Keratinocyte (primary cell): ENCODE results near the gene PDS5B. TPM values are rescaled to one million over a fixed set of nuclear protein-coding genes. Genes with fewer than 3 reads are reported as not detected.

Experiments used
- DNase-seq: peaks from one replicate; pipeline ENCODE4 v3.0.0-alpha.2; 2011; ENCODE audit warnings: low read depth, missing footprints, low spot score
- FAIRE-seq: peaks from 2 replicates; lab custom pipeline; 2011; peaks lifted over from hg19 to GRCh38; lab: Jason Lieb, UNC
- H2AFZ ChIP-seq: 2 replicates; pipeline ENCODE4 v1.6.0; 2012; ENCODE audit warnings: low read length, control low read depth, inconsistent platforms; ENCODE audit not compliant: control insufficient read depth
- H3K27ac ChIP-seq: 2 replicates; pipeline ENCODE4 v1.5.1; 2011; ENCODE audit warnings: low read length; ENCODE audit not compliant: control insufficient read depth, insufficient read depth
- H3K27me3 ChIP-seq: 3 replicates; pipeline ENCODE4 v1.6.0; 2011; ENCODE audit warnings: low read length; ENCODE audit not compliant: control insufficient read depth, insufficient read depth; ENCODE audit errors: extremely low read depth
- H3K36me3 ChIP-seq, 2 experiments: 2 replicates in 1 of 2; 3 replicates in 1 of 2; pipeline ENCODE4 v1.5.1; 2011; ENCODE audit warnings: low read length in 2 of 2, mild to moderate bottlenecking in 1 of 2; ENCODE audit not compliant: control insufficient read depth in 2 of 2, insufficient read depth in 2 of 2; ENCODE audit errors: extremely low read depth in 1 of 2
- H3K4me1 ChIP-seq: 3 replicates; pipeline ENCODE4 v1.5.1; 2011; ENCODE audit warnings: low read length; ENCODE audit not compliant: control insufficient read depth, insufficient read depth; ENCODE audit errors: extremely low read depth
- H3K4me2 ChIP-seq: 3 replicates; pipeline ENCODE4 v1.6.0; 2011; ENCODE audit warnings: low read depth, low read length; ENCODE audit not compliant: control insufficient read depth, insufficient read depth; ENCODE audit errors: extremely low read depth
- H3K4me3 ChIP-seq, 3 experiments: fragments of 200-600 bp in 1 of 3; sonication (generic) in 1 of 3; 2 replicates in 2 of 3; 3 replicates in 1 of 3; pipeline ENCODE4 v1.5.1; 2011 to 2016; ENCODE audit warnings: low read length in 3 of 3, mild to moderate bottlenecking in 3 of 3, control low read depth in 2 of 3, inconsistent platforms in 1 of 3, low read depth in 1 of 3, mixed read lengths in 1 of 3, mixed run types in 1 of 3, moderate library complexity in 1 of 3; ENCODE audit not compliant: control insufficient read depth in 2 of 3, insufficient read depth in 2 of 3; ENCODE audit errors: extremely low read depth in 1 of 3
- H3K79me2 ChIP-seq: 2 replicates; pipeline ENCODE4 v1.6.0; 2012; ENCODE audit warnings: low read length; ENCODE audit not compliant: control insufficient read depth, insufficient read depth
- H3K9ac ChIP-seq: 3 replicates; pipeline ENCODE4 v1.6.0; 2011; ENCODE audit warnings: low read length; ENCODE audit not compliant: control insufficient read depth, insufficient read depth; ENCODE audit errors: extremely low read depth
- H3K9me1 ChIP-seq: 3 replicates; pipeline ENCODE4 v1.6.0; 2011; ENCODE audit warnings: low read length; ENCODE audit not compliant: control insufficient read depth, insufficient read depth; ENCODE audit errors: extremely low read depth
- H3K9me3 ChIP-seq: 2 replicates; pipeline ENCODE4 v1.5.1; 2012; ENCODE audit warnings: low read depth, low read length; ENCODE audit not compliant: control insufficient read depth
- H4K20me1 ChIP-seq: 3 replicates; pipeline ENCODE4 v1.6.0; 2011; ENCODE audit warnings: low read length; ENCODE audit not compliant: control insufficient read depth, insufficient read depth; ENCODE audit errors: extremely low read depth
- EZH2 ChIP-seq: IDR thresholded peaks from one replicate; pipeline ENCODE4 v1.6.1; 2012; ENCODE audit warnings: inconsistent platforms, mild to moderate bottlenecking, low read length, moderate library complexity
- dilution Hi-C: fragments of 300-500 bp; cut with MboI; formaldehyde crosslinking; loops from one replicate; pipeline ENCODE4 v1.7.0; 2020; ENCODE audit warnings: low sequenced_read_pairs; ENCODE audit not compliant: extremely low pct_ligation_motif_present
- polyA plus RNA-seq, 5 experiments: library from polyadenylated mRNA; depleted of rRNA in 3 of 5; stranded (reverse) in 3 of 5; stranded (forward) in 1 of 5; unstranded in 1 of 5; fragments of >200 nt; gene quantifications; 1 replicate in 1 of 5; 2 replicates in 3 of 5; 3 replicates in 1 of 5; pipeline versions ENCODE4 v1.2.1 to v1.2.3, GENCODE V29; 2011 to 2012; ENCODE audit warnings: missing spikeins in 2 of 5, low read depth in 1 of 5, low replicate concordance in 1 of 5
- TF ChIP-seq, protein P1 (sequence below), 3 experiments: IDR thresholded peaks in 1 of 3; conservative IDR thresholded peaks in 1 of 3; optimal IDR thresholded peaks in 1 of 3; 2 replicates in 2 of 3; 3 replicates in 1 of 3; pipeline versions ENCODE3 to v1.5.1; 2011; ENCODE audit warnings: low read length in 3 of 3, mild to moderate bottlenecking in 3 of 3, moderate library complexity in 2 of 3, control low read depth in 1 of 3, inconsistent platforms in 1 of 3; ENCODE audit not compliant: insufficient read depth in 2 of 3; ENCODE audit errors: extremely low read depth in 1 of 3

The PDS5B gene
- polyA plus RNA-seq, 1 donor (not counting 4 experiments of a cell fraction or from before 2014, with no cell fraction given), result 6.9 TPM

DNA sequence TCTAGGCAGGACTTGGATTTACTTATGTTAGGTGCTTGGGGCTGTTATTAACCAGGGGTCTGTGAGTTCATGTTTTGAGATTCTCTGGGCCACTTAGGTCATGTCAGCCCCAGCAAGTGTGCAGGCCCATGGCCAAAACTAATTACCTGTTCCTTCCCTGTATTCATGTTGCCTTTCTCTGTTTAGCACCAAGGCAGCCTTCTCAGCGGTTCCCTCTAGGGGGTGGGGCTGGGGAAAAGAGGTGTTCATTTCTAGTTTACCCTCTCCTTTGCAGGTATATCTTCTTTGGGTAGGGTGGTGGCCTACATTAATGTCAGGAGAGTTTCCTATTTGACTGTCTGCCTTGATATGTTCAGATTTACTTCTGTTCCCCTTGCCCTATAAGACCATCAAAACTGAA lies 61.7 kb downstream of the PDS5B start:
- no peaks in the 10 kb centered on the region for H3K4me1 ChIP-seq
- H2AFZ ChIP-seq, result no peak overlapping the region
- no peaks in the 10 kb centered on the region for H3K9me3 ChIP-seq
- TF ChIP-seq, protein P1, sequence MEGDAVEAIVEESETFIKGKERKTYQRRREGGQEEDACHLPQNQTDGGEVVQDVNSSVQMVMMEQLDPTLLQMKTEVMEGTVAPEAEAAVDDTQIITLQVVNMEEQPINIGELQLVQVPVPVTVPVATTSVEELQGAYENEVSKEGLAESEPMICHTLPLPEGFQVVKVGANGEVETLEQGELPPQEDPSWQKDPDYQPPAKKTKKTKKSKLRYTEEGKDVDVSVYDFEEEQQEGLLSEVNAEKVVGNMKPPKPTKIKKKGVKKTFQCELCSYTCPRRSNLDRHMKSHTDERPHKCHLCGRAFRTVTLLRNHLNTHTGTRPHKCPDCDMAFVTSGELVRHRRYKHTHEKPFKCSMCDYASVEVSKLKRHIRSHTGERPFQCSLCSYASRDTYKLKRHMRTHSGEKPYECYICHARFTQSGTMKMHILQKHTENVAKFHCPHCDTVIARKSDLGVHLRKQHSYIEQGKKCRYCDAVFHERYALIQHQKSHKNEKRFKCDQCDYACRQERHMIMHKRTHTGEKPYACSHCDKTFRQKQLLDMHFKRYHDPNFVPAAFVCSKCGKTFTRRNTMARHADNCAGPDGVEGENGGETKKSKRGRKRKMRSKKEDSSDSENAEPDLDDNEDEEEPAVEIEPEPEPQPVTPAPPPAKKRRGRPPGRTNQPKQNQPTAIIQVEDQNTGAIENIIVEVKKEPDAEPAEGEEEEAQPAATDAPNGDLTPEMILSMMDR (optimal IDR thresholded peaks at IDR 0.05 in 1 of 3, IDR thresholded peaks at IDR 0.05 in 1 of 3, conservative IDR thresholded peaks at IDR 0.05 in 1 of 3; ENCODE audit: extremely low read depth in 1 of 3, insufficient read depth in 2 of 3, low read length in 3 of 3), result no peak
- TF ChIP-seq EZH2, result no peak
- H3K27ac ChIP-seq, result no peak overlapping the region
- no peak overlapping the region for H3K4me3 ChIP-seq
- H3K36me3 ChIP-seq, result no peaks in the 10 kb centered on the region
- H3K79me2 ChIP-seq, result peaks cover 48% of the 10 kb centered on the region
- DNase-seq (no peak), FAIRE-seq (no peak)
- dilution Hi-C loops, result no loop called here
- no peaks in the 10 kb centered on the region for H3K9me1 ChIP-seq
- H4K20me1 ChIP-seq, result peaks cover 4% of the 10 kb centered on the region
- H3K9ac ChIP-seq, result no peak overlapping the region
- H3K4me2 ChIP-seq, result no peak overlapping the region
- H3K27me3 ChIP-seq, result no peaks in the 10 kb centered on the region

DNA sequence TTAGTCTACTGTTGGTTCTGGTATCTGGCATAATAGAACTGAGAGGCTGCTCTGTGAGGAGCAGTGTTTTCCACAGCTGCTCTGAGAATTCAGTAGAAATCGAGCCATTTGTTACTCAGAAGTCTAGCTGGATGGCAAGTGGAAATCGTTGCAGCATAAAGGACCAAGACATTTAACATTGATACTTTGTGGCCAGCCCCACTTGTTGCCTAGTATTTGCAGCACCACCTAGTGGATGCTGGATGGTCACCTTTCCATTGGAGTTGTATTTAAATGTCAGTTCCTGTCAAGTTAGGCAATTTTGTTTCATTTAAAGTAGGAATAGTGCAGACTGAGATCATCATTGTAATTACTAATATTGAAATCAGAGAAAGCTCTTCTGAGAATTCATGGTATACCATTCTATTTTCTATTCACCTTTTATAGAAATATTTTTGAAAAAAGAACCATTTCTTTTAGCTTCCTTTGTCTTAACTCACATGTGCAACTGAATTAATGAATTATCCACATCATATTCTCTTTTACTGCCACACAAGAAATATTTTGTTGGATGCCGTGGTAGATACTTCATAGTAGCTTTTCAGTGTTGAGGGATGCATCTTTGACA lies 64.6 kb downstream of the PDS5B start:
- Histone ChIP-seq H3K27me3 (no peaks in the 10 kb centered on the region), H3K4me3 (no peak overlapping the region), H4K20me1 (no peaks in the 10 kb centered on the region), H3K4me2 (no peak overlapping the region), H3K79me2 (peaks cover 35% of the 10 kb centered on the region), H3K36me3 (no peaks in the 10 kb centered on the region), H2AFZ (no peak overlapping the region), H3K9ac (no peak overlapping the region), H3K9me3 (no peaks in the 10 kb centered on the region), H3K4me1 (no peaks in the 10 kb centered on the region), H3K27ac (no peak overlapping the region), H3K9me1 (no peaks in the 10 kb centered on the region)
- TF ChIP-seq EZH2, result no peak
- TF ChIP-seq, protein P1 (optimal IDR thresholded peaks at IDR 0.05 in 1 of 3, IDR thresholded peaks at IDR 0.05 in 1 of 3, conservative IDR thresholded peaks at IDR 0.05 in 1 of 3; ENCODE audit: extremely low read depth in 1 of 3, insufficient read depth in 2 of 3, low read length in 3 of 3), result peak; percentile 76 to 86 (median 80)
- dilution Hi-C loops, result no loop called here
- DNase-seq, result no peak
- peak; percentile 89 for FAIRE-seq
